Occipital lobe (tissue), 3 donors: ENCODE data around the gene LDLRAD4. TPM values are rescaled to one million over a fixed set of nuclear protein-coding genes. Genes with fewer than 3 reads are reported as not detected.

Source experiments
- DNase-seq: peaks from one replicate; lab custom pipeline; 2025; lab: John Stamatoyannopoulos, UW
- small RNA-seq: library from RNA; depleted of rRNA; stranded (forward); fragments of <200 nt; gene quantifications from one replicate; pipeline ENCODE3, GENCODE V24; 2014
- total RNA-seq: library from RNA; depleted of rRNA; stranded (reverse); fragments of >200 nt; gene quantifications from one replicate; pipeline ENCODE4 v1.2.3, GENCODE V29; 2014

Gene LDLRAD4
- total RNA-seq, 1 donor from 2014 or later = 129 TPM

DNA sequence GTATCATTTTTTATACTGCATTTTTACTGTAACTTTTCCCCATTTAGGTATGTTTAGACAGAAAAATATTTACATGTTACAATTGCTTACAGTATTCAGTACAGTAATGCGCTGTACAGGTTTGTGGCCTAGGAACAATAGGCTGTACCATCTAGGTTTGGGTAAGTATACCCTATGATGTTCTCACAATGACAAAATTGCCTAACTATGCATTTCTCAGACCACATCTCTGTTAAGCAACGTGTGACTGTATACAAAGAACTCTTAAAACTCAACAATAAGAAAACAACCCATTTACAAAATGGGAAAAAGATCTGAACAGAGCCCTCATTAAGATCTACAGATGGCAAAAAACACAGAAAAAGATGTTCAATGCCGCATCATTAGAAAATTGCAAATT lies 478.4 kb downstream of the LDLRAD4 start:
- no peak for DNase-seq

DNA sequence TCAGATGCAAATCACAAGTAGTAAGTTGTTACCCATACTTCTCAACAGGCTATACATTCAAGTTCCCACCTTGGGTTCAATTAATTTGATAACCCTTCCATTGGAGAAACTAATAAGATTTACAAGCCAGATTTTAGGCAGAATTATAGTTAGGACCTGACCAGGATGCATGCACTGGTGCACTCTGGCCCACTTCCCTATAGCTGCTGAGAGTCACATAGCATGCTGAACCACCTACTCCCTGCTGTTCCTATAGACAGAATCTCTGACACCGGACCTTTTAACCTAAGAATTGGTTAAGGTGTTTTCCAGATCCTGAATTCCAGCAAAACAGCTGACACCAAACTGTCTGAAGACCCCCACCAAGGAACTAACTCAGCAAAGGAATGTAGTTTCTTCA lies 481.6 kb downstream of the LDLRAD4 start:
- no peak for DNase-seq

Small RNA genes within 50 kb of the gene (small RNA-seq; reads per million reads assigned to genes)
- gene MIR4526 (0.15 reads per million), gene MIR5190 (not detected)

Other genes with a start within 250 kb of the LDLRAD4 start
- 66.3 TPM for gene CEP192, start 227.4 kb upstream of the LDLRAD4 start, total RNA-seq